Measurements from ENCODE around the gene OLA1.

- TF ChIP-seq FOXK2 (conservative IDR thresholded peaks at IDR 0.05 in 1 of 2, IDR thresholded peaks at IDR 0.05 in 1 of 2; ENCODE audit: low read depth in 2 of 2) (no peak), ZBTB5 (IDR thresholded peaks at IDR 0.05) (no peak), POLR2A (conservative IDR thresholded peaks at IDR 0.05) (no peak), RCOR1 (IDR thresholded peaks at IDR 0.05; ENCODE audit: borderline replicate concordance in 1 of 2, low read depth in 2 of 2, low read length in 2 of 2) (no peak), USF2 (CRISPR knock-in tag; IDR thresholded peaks at IDR 0.05) (no peak), SMC3 (conservative IDR thresholded peaks at IDR 0.05; ENCODE audit: insufficient read depth, low read depth, low read length) (no peak), HOXB6 (CRISPR knock-in tag; IDR thresholded peaks at IDR 0.05; ENCODE audit: borderline replicate concordance) (no peak), TEAD1 (CRISPR knock-in tag; IDR thresholded peaks at IDR 0.05) (no peak), ZNF436 (CRISPR knock-in tag; IDR thresholded peaks at IDR 0.05) (no peak), ZNF274 (IDR thresholded peaks at IDR 0.05; ENCODE audit: borderline replicate concordance, low read depth, low read length) (no peak), ZZZ3 (IDR thresholded peaks at IDR 0.05) (no peak), REST (IDR thresholded peaks at IDR 0.05; ENCODE audit: borderline replicate concordance) (no peak), REST (CRISPR knock-in tag; IDR thresholded peaks at IDR 0.05; ENCODE audit: low read depth) (no peak), CTCF (IDR thresholded peaks at IDR 0.05 in 2 of 3, conservative IDR thresholded peaks at IDR 0.05 in 1 of 3; ENCODE audit: insufficient read depth in 2 of 3, low read depth in 1 of 3, low read length in 3 of 3) (no peak)
These were observed 67.0 kb downstream of the OLA1 start for GRCh38 chr2:174181368-174181767.

Data from K562 (cell line).